Measurements from ENCODE around the gene WDR54.

The WDR54 gene

DNA sequence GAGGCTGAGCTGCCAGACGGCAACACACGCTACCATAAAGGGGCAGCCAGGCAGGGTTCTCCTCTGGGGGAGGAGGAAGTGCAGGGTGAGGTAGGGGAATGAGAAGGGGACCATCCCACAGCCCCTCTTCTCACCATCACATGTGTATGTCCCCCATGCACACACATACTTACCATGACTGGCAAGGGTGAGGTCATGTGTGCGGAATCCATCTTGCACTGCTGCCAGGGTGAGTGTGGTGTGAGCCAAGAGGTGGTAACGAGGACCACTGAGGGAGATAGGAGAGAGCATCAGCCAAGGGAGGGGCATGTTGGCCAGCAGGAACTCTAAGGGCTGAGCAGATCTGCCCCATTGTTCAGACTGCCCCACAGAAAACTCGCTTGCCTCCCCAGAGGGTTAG lies 7.1 kb downstream of the WDR54 start:
- Histone ChIP-seq H3K36me3 (ENCODE audit: insufficient read depth, low read length) (no peaks in the 10 kb centered on the region), H3K4me2 (ENCODE audit: low read length) (no peak overlapping the region), H3K4me3 (ENCODE audit: low read depth, low read length, poor library complexity, severe bottlenecking) (no peak overlapping the region), H3K9me2 (ENCODE audit: low read depth, low read length) (no peaks in the 10 kb centered on the region), H3K27ac (ENCODE audit: low read depth, low read length, poor library complexity, severe bottlenecking) (no peak overlapping the region), H2AFZ (ENCODE audit: low read length) (no peak overlapping the region), H3K79me2 (ENCODE audit: insufficient read depth, low read length) (no peaks in the 10 kb centered on the region), H3K27me3 (ENCODE audit: insufficient read depth, low read length) (0 out of 2 replicates have a peak, but pooled peaks cover 4% of the 10 kb centered on the region), H3F3A (ENCODE audit: insufficient read depth, low read length) (no peaks in the 10 kb centered on the region), H3K9me3 (ENCODE audit: low read length) (no peaks in the 10 kb centered on the region), H3K4me1 (ENCODE audit: insufficient read depth, low read length, severe bottlenecking) (no peaks in the 10 kb centered on the region), H3K9ac (ENCODE audit: low read length) (no peak overlapping the region), H4K20me1 (ENCODE audit: insufficient read depth, low read length) (no peaks in the 10 kb centered on the region)
- TF ChIP-seq EZH2 (IDR thresholded peaks at IDR 0.05; ENCODE audit: borderline replicate concordance, low read length) = no peak
- TF ChIP-seq, protein P1, sequence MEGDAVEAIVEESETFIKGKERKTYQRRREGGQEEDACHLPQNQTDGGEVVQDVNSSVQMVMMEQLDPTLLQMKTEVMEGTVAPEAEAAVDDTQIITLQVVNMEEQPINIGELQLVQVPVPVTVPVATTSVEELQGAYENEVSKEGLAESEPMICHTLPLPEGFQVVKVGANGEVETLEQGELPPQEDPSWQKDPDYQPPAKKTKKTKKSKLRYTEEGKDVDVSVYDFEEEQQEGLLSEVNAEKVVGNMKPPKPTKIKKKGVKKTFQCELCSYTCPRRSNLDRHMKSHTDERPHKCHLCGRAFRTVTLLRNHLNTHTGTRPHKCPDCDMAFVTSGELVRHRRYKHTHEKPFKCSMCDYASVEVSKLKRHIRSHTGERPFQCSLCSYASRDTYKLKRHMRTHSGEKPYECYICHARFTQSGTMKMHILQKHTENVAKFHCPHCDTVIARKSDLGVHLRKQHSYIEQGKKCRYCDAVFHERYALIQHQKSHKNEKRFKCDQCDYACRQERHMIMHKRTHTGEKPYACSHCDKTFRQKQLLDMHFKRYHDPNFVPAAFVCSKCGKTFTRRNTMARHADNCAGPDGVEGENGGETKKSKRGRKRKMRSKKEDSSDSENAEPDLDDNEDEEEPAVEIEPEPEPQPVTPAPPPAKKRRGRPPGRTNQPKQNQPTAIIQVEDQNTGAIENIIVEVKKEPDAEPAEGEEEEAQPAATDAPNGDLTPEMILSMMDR (IDR thresholded peaks at IDR 0.05; ENCODE audit: low read length) = no peak

DNA sequence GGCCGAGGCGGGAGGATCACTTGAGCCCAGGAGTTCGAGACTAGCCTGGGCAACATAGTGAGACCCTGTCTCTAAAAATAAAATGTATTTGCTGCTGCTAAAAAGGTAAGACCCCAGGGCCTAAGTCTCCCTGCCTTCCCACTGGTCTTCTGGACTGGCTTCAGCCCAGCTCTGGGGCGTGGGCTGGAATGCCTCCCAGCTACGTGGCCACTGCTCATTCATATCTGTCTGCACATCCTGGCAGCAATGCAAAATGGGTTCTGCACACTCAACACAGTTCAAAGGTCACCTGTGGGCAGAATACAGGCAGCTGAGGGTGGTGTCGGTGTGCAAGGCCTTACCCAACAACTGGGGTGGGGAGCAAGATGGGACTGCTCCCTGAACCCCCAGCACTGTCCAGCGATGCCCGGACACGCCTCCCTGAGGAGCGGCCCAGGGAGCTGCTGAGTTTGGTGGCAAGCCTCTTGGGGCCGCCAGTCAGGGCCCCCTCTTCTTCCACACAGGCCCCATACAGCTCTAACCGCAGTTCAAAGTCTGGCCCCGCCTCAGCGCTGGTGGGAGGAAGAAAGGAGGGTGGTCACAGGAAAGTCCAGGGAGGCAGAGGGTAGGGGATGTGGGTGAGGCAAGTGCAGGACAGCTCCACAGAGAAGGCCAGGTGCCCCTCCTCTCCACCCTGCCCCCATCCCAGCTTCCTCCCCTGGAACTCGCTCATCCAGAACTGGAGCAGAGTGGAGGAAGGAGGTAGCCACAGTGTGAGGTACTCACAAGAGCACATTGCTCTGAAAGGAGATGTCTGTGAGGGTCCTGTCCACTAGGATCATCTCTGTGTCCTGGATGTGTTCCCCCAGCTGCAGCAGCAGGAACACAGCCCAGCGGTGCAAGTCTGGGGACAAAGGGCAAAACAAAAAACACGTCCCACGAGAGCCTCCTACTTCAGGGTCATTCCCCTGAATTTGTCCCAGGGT lies 8.2 kb downstream of the WDR54 start:
- H3K4me2 ChIP-seq (ENCODE audit: low read length) = no peak overlapping the region
- 0 out of 2 replicates have a peak, but pooled peaks cover 4% of the 10 kb centered on the region for H3K27me3 ChIP-seq (ENCODE audit: insufficient read depth, low read length)
- no peaks in the 10 kb centered on the region for H3K79me2 ChIP-seq (ENCODE audit: insufficient read depth, low read length)
- H3K9me2 ChIP-seq (ENCODE audit: low read depth, low read length) = no peaks in the 10 kb centered on the region
- no peaks in the 10 kb centered on the region for H3K36me3 ChIP-seq (ENCODE audit: insufficient read depth, low read length)
- H3K9ac ChIP-seq (ENCODE audit: low read length) = no peak overlapping the region
- H3F3A ChIP-seq (ENCODE audit: insufficient read depth, low read length) = no peaks in the 10 kb centered on the region
- no peaks in the 10 kb centered on the region for H4K20me1 ChIP-seq (ENCODE audit: insufficient read depth, low read length)
- TF ChIP-seq EZH2 (IDR thresholded peaks at IDR 0.05; ENCODE audit: borderline replicate concordance, low read length) = no peak
- TF ChIP-seq, protein P1 (IDR thresholded peaks at IDR 0.05; ENCODE audit: low read length) = no peak
- no peak overlapping the region for H3K4me3 ChIP-seq (ENCODE audit: low read depth, low read length, poor library complexity, severe bottlenecking)
- no peaks in the 10 kb centered on the region for H3K4me1 ChIP-seq (ENCODE audit: insufficient read depth, low read length, severe bottlenecking)
- H3K9me3 ChIP-seq (ENCODE audit: low read length) = no peaks in the 10 kb centered on the region
- no peak overlapping the region for H3K27ac ChIP-seq (ENCODE audit: low read depth, low read length, poor library complexity, severe bottlenecking)
- H2AFZ ChIP-seq (ENCODE audit: low read length) = no peak overlapping the region

DNA sequence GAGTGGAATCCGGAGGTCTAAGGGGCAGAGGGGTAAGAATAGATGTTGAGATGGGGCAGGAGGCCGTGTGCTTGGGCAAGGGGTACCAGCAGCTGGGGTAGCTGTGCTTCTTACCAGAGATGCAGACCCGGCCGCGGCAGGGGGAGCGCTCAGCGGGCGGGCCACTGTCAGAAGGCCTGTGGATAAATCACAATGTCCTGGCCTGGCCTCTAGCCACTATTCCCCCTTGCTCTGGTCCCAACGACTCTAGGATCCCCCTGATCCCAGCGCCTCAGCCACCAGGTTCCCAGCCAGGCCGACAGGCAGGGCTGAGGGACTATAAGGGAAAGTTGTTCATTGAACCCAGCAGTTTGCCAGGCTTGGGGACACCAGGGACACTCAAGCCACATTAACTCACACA lies 9.0 kb downstream of the WDR54 start:
- no peaks in the 10 kb centered on the region for H3K9me3 ChIP-seq (ENCODE audit: low read length)
- no peaks in the 10 kb centered on the region for H3K4me1 ChIP-seq (ENCODE audit: insufficient read depth, low read length, severe bottlenecking)
- no peaks in the 10 kb centered on the region for H3F3A ChIP-seq (ENCODE audit: insufficient read depth, low read length)
- no peak overlapping the region for H3K4me2 ChIP-seq (ENCODE audit: low read length)
- H3K27me3 ChIP-seq (ENCODE audit: insufficient read depth, low read length) = 0 out of 2 replicates have a peak, but pooled peaks cover 4% of the 10 kb centered on the region
- no peaks in the 10 kb centered on the region for H4K20me1 ChIP-seq (ENCODE audit: insufficient read depth, low read length)
- TF ChIP-seq EZH2 (IDR thresholded peaks at IDR 0.05; ENCODE audit: borderline replicate concordance, low read length) = no peak
- TF ChIP-seq, protein P1 (IDR thresholded peaks at IDR 0.05; ENCODE audit: low read length) = no peak
- H3K4me3 ChIP-seq (ENCODE audit: low read depth, low read length, poor library complexity, severe bottlenecking) = no peak overlapping the region
- no peak overlapping the region for H3K9ac ChIP-seq (ENCODE audit: low read length)
- no peaks in the 10 kb centered on the region for H3K9me2 ChIP-seq (ENCODE audit: low read depth, low read length)
- H3K79me2 ChIP-seq (ENCODE audit: insufficient read depth, low read length) = no peaks in the 10 kb centered on the region
- no peak overlapping the region for H3K27ac ChIP-seq (ENCODE audit: low read depth, low read length, poor library complexity, severe bottlenecking)
- H2AFZ ChIP-seq (ENCODE audit: low read length) = no peak overlapping the region
- H3K36me3 ChIP-seq (ENCODE audit: insufficient read depth, low read length) = no peaks in the 10 kb centered on the region

Measured in OCI-LY1 (cell line).